ENCODE measurements around the gene PRCC. TPM values are rescaled to one million over a fixed set of nuclear protein-coding genes. Genes with fewer than 3 reads are reported as not detected.

PRCC gene
- total and polyA plus RNA-seq, 7 experiments from 2014 or later: 40.9 to 88.9 (median 60.8) TPM

GRCh38 chr1:156727492-156727891 is 39.8 kb upstream of the PRCC start:
- H3K4me3 ChIP-seq (ENCODE audit: low read length): peak overlapping the region; percentile 97
- DNase-seq: no peak

GRCh38 chr1:156727926-156728598 is 39.3 kb upstream of the PRCC start, which contains the start of gene METTL25B:
Gene METTL25B (plus strand): TSS chr1:156728469. CDS start chr1:156729105, 636 bp downstream.
- Histone ChIP-seq H3K36me3 (ENCODE audit: control insufficient read depth in 2 of 3, insufficient read depth in 3 of 3, low read length in 3 of 3) (peaks cover 9 to 28% (median 12%) of the 10 kb centered on the region in 3 experiments), H3K27me3 (ENCODE audit: control insufficient read depth in 2 of 2, insufficient read depth in 2 of 2, low read length in 2 of 2) (no peaks in the 10 kb centered on the region), H3K4me3 (ENCODE audit: low read length) (peak within 1 kb of the TSS; percentile 97), H3K9me3 (ENCODE audit: control insufficient read depth in 2 of 3, low read length in 3 of 3) (no peaks in the 10 kb centered on the region), H3K4me1 (ENCODE audit: control insufficient read depth in 2 of 2, insufficient read depth in 2 of 2, low read length in 2 of 2) (peaks cover 38 to 40% of the 10 kb centered on the region in 2 donors), H3K27ac (ENCODE audit: low read depth, low read length) (peak within 1 kb of the TSS; percentile 95)
- Mint-ChIP-seq H3K36me3 (peaks cover 13 to 22% (median 19%) of the 10 kb centered on the region in 5 donors), H3K4me3 (no peak within 1 kb of the TSS), H3K9me3 (no peaks in the 10 kb centered on the region), H3K27ac (peak within 1 kb of the TSS in 4 of 9 donors; percentile 94 to 99 (median 98)), H3K4me1 (peaks cover 20 to 42% (median 27%) of the 10 kb centered on the region in 7 donors), H3K27me3 (no peaks in the 10 kb centered on the region)
- ATAC-seq: peak; percentile 70
- ChIA-PET POLR2A (interaction anchor here (1.1 to 6.0 kb wide), 12 partner anchors 12 to 227 kb away, joined by 3 to 77 read pairs (median 13); partner anchors contain the start of genes HDGF, MEF2D, MRPL24 and PRCC), CTCF (interaction anchor here (0.6 to 6.9 kb wide), 14 partner anchors 9 to 237 kb away, joined by 3 to 234 read pairs (median 4); partner anchors contain the start of genes CRABP2, HDGF, INSRR and MRPL24)
- intact Hi-C loops (cut with micrococcal nuclease): loop anchor here (1.0 to 10.0 kb wide), 12 partner anchors 13 to 393 kb away; partner anchors contain the start of genes CCT3 (in 2 of the 2), HDGF (in 2 of the 2), MRPL24 (in 2 of the 2) and PRCC (in 2 of the 2)
- DNase-seq: peak in 3 of 9 donors; percentile 71 to 83 (median 76)

More at GRCh38 chr1:156727492-156727891, 39.8 kb upstream of the PRCC start:
- H3K4me1 Mint-ChIP-seq: peaks cover 20 to 42% (median 27%) of the 10 kb centered on the region in 7 donors
- ChIA-PET POLR2A (interaction anchor here (0.8 to 6.0 kb wide), 12 partner anchors 13 to 131 kb away, joined by 3 to 77 read pairs (median 13); partner anchors contain the start of genes HDGF, MRPL24 and PRCC), CTCF (interaction anchor here (0.6 to 6.9 kb wide), 16 partner anchors 8 to 237 kb away, joined by 3 to 234 read pairs (median 8); partner anchors contain the start of genes CRABP2, HDGF, INSRR and MRPL24)
- no peaks in the 10 kb centered on the region for H3K27me3 ChIP-seq (ENCODE audit: control insufficient read depth in 2 of 2, insufficient read depth in 2 of 2, low read length in 2 of 2)
- H3K9me3 ChIP-seq (ENCODE audit: control insufficient read depth in 2 of 3, low read length in 3 of 3): no peaks in the 10 kb centered on the region
- intact Hi-C loops (cut with micrococcal nuclease): loop anchor here in 1 of 2 donors (2.0 to 10.0 kb wide), 5 partner anchors 21 to 393 kb away; partner anchors contain the start of genes CCT3, MEF2D and TSACC
- no peak for ATAC-seq
- H3K9me3 Mint-ChIP-seq: no peaks in the 10 kb centered on the region
- peaks cover 12 to 34% (median 16%) of the 10 kb centered on the region in 3 experiments for H3K36me3 ChIP-seq (ENCODE audit: control insufficient read depth in 2 of 3, insufficient read depth in 3 of 3, low read length in 3 of 3)
- no peaks in the 10 kb centered on the region for H3K27me3 Mint-ChIP-seq
- H3K27ac ChIP-seq (ENCODE audit: low read depth, low read length): peak overlapping the region; percentile 95
- peaks cover 38 to 40% of the 10 kb centered on the region in 2 donors for H3K4me1 ChIP-seq (ENCODE audit: control insufficient read depth in 2 of 2, insufficient read depth in 2 of 2, low read length in 2 of 2)
- peaks cover 10 to 20% (median 15%) of the 10 kb centered on the region in 5 donors for H3K36me3 Mint-ChIP-seq
- H3K4me3 Mint-ChIP-seq: no peak overlapping the region
- H3K27ac Mint-ChIP-seq: peak overlapping the region in 4 of 9 donors; percentile 94 to 99 (median 98)

- intact Hi-C loops (cut with micrococcal nuclease): loop anchor here (1.0 to 10.0 kb wide), 11 partner anchors 12 to 394 kb away; partner anchors contain the start of genes CCT3 (in 2 of the 2), HDGF (in 2 of the 2), MRPL24 (in 2 of the 2) and PRCC (in 2 of the 2)
- CTCF ChIA-PET: interaction anchor here (0.6 to 6.9 kb wide), 9 partner anchors 10 to 164 kb away, joined by 3 to 234 read pairs (median 4); partner anchors contain the start of genes INSRR, MRPL24, NTRK1 and PEAR1
- Mint-ChIP-seq H3K4me3 (no peak within 1 kb of the TSS), H3K4me1 (peaks cover 18 to 35% (median 22%) of the 10 kb centered on the region in 7 donors), H3K27me3 (no peaks in the 10 kb centered on the region), H3K9me3 (no peaks in the 10 kb centered on the region), H3K27ac (peak within 1 kb of the TSS in 4 of 9 donors; percentile 94 to 99 (median 98)), H3K36me3 (peaks cover 6 to 16% (median 14%) of the 10 kb centered on the region in 5 donors)
- POLR2A ChIA-PET: interaction anchor here (0.6 to 6.0 kb wide), 15 partner anchors 12 to 456 kb away, joined by 3 to 77 read pairs (median 7); partner anchors contain the start of genes HDGF, MEF2D, MRPL24 and PRCC
- peak; percentile 96 for ATAC-seq
- DNase-seq: peak; percentile 76 to 98 (median 94)
- peaks cover 4 to 20% (median 6%) of the 10 kb centered on the region in 3 experiments for H3K36me3 ChIP-seq (ENCODE audit: control insufficient read depth in 2 of 3, insufficient read depth in 3 of 3, low read length in 3 of 3)
- no peaks in the 10 kb centered on the region for H3K27me3 ChIP-seq (ENCODE audit: control insufficient read depth in 2 of 2, insufficient read depth in 2 of 2, low read length in 2 of 2)
- H3K9me3 ChIP-seq (ENCODE audit: control insufficient read depth in 2 of 3, low read length in 3 of 3): no peaks in the 10 kb centered on the region
- H3K27ac ChIP-seq (ENCODE audit: low read depth, low read length): peak within 1 kb of the TSS; percentile 95
- H3K4me1 ChIP-seq (ENCODE audit: control insufficient read depth in 2 of 2, insufficient read depth in 2 of 2, low read length in 2 of 2): peaks cover 38 to 40% of the 10 kb centered on the region in 2 donors
- H3K4me3 ChIP-seq (ENCODE audit: low read length): peak within 1 kb of the TSS; percentile 97
These were observed 38.5 kb upstream of the PRCC start, which contains the start of gene ISG20L2 for GRCh38 chr1:156728599-156729462. Gene ISG20L2 (minus strand): TSS chr1:156728766. CDS start chr1:156727652, 1,114 bp downstream.

DNA sequence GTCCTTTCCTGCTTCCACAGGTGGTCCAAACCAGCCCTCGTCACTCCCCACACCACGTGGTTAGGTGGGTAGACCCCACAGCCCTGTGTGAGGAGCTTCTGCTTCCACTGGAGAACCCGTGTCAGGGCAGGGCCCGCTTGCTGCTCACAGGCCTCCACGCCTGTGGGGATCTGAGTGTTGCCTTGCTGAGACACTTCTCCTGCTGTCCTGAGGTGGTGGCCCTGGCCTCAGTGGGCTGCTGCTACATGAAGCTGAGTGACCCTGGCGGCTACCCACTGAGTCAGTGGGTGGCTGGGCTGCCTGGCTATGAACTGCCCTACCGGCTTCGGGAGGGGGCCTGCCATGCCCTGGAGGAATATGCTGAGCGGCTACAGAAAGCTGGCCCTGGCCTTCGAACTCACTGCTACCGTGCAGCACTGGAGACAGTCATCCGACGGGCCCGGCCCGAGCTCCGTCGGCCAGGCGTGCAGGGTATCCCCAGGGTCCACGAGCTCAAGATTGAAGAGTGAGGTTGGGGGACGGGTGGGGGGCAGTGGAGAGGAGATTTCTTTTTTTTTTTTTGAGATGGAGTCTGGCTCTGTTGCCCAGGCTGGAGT is 33.2 kb upstream of the PRCC start:
- Histone ChIP-seq H3K9me3 (ENCODE audit: control insufficient read depth in 2 of 3, low read length in 3 of 3) (no peaks in the 10 kb centered on the region), H3K27ac (ENCODE audit: low read depth, low read length) (no peak overlapping the region), H3K4me3 (ENCODE audit: low read length) (no peak overlapping the region), H3K36me3 (ENCODE audit: control insufficient read depth in 2 of 3, insufficient read depth in 3 of 3, low read length in 3 of 3) (peaks cover 0 to 28% (median 8%) of the 10 kb centered on the region in 3 experiments), H3K4me1 (ENCODE audit: control insufficient read depth in 2 of 2, insufficient read depth in 2 of 2, low read length in 2 of 2) (peaks cover under 1 to 4% of the 10 kb centered on the region in 2 donors), H3K27me3 (ENCODE audit: control insufficient read depth in 2 of 2, insufficient read depth in 2 of 2, low read length in 2 of 2) (no peaks in the 10 kb centered on the region)
- POLR2A ChIA-PET: no interaction called here
- Mint-ChIP-seq H3K27ac (no peak overlapping the region), H3K36me3 (peaks cover 0 to 11% (median 6%) of the 10 kb centered on the region in 5 donors), H3K4me3 (no peak overlapping the region), H3K9me3 (no peaks in the 10 kb centered on the region), H3K27me3 (no peaks in the 10 kb centered on the region), H3K4me1 (peaks cover 8 to 23% (median 18%) of the 10 kb centered on the region in 7 donors)
- DNase-seq (no peak), ATAC-seq (no peak)
- CTCF ChIA-PET: no interaction called here
- intact Hi-C loops (cut with micrococcal nuclease): no loop called here

DNA sequence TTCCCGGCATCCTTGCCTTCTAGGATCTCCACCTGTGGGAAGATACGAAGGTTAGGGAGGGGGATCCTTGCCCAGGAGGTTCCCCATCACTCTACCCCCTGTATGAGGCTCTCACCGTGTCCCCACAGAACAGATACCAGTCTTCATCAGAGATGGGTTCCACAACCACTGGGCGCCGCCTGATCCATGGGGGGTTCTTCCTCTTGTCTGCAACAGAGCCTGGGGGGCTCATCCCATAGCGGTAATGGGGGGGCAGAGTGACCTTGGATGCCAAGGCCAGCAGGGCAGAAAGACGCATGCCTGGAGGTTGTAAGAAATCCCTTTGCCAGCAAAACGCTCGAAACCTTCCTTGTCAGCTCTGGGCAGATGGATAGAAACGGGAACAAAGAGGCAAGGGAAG is 28.9 kb upstream of the PRCC start:
- ChIA-PET CTCF (interaction anchor here (1.3 kb wide), 1 partner anchor 10 kb away, joined by 3 read pairs; the partner anchor contains the start of genes ISG20L2 and METTL25B), POLR2A (interaction anchor here (1.7 to 4.6 kb wide), 2 partner anchors 10 to 29 kb away, joined by 7 to 77 read pairs; partner anchors contain the start of genes ISG20L2, METTL25B and PRCC)
- H3K4me3 Mint-ChIP-seq: no peak overlapping the region
- peaks cover 0 to 1% (median 0%) of the 10 kb centered on the region in 11 donors for H3K9me3 Mint-ChIP-seq
- peaks cover 0 to 19% (median 12%) of the 10 kb centered on the region in 5 donors for H3K36me3 Mint-ChIP-seq
- Histone ChIP-seq H3K27ac (ENCODE audit: low read depth, low read length) (peak overlapping the region; percentile 19), H3K4me1 (ENCODE audit: control insufficient read depth in 2 of 2, insufficient read depth in 2 of 2, low read length in 2 of 2) (peaks cover 16 to 20% of the 10 kb centered on the region in 2 donors), H3K9me3 (ENCODE audit: control insufficient read depth in 2 of 3, low read length in 3 of 3) (no peaks in the 10 kb centered on the region), H3K36me3 (ENCODE audit: control insufficient read depth in 2 of 3, insufficient read depth in 3 of 3, low read length in 3 of 3) (peaks cover 0 to 39% (median 8%) of the 10 kb centered on the region in 3 experiments), H3K4me3 (ENCODE audit: low read length) (no peak overlapping the region), H3K27me3 (ENCODE audit: control insufficient read depth in 2 of 2, insufficient read depth in 2 of 2, low read length in 2 of 2) (no peaks in the 10 kb centered on the region)
- H3K4me1 Mint-ChIP-seq: peaks cover 19 to 35% (median 31%) of the 10 kb centered on the region in 7 donors
- intact Hi-C loops (cut with micrococcal nuclease): no loop called here
- no peaks in the 10 kb centered on the region for H3K27me3 Mint-ChIP-seq
- ATAC-seq (no peak), DNase-seq (no peak)
- peak overlapping the region in 3 of 9 donors; percentile 38 to 68 (median 58) for H3K27ac Mint-ChIP-seq
